Endothelial cell of umbilical vein (primary cell): ENCODE measurements around the gene GPR78. TPM values are rescaled to one million over a fixed set of nuclear protein-coding genes. Genes with fewer than 3 reads are reported as not detected.

Source experiments
- BruUV-seq: library from RNA; stranded (reverse); fragments of 400-500 nt; replicated peaks from 2 replicates; lab custom pipeline; 2021; lab: Mats Ljungman, UMichigan
- CTCF ChIA-PET: fragments of 300-600, 350-600 bp; sonication (Branson Sonifier 250); formaldehyde crosslinking; loops from one replicate; lab custom pipeline; 2021; ENCODE audit warnings: antibody characterized with exemption, inconsistent platforms; lab: Charles Lee
- POLR2A ChIA-PET: fragments of 300-600, 350-600 bp; sonication (Branson Sonifier 250); formaldehyde crosslinking; loops from one replicate; lab custom pipeline; 2021; ENCODE audit warnings: antibody characterized with exemption, inconsistent platforms; lab: Charles Lee
- DNase-seq: peaks from one replicate; pipeline ENCODE4 v3.0.0-alpha.2; 2011; ENCODE audit warnings: low read depth, low spot score
- FAIRE-seq: peaks from 2 replicates; lab custom pipeline; 2011; peaks lifted over from hg19 to GRCh38; lab: Jason Lieb, UNC
- H2AFZ ChIP-seq: 2 replicates; pipeline ENCODE4 v1.6.0; 2012; ENCODE audit warnings: low read depth, low read length, control low read depth, inconsistent platforms
- H3K27ac ChIP-seq: 2 replicates; pipeline ENCODE4 v1.5.1; 2011; ENCODE audit warnings: low read depth, mild to moderate bottlenecking, control low read depth, low read length, moderate library complexity; ENCODE audit not compliant: insufficient read depth
- H3K27me3 ChIP-seq, 2 experiments: 2 replicates each; pipeline versions ENCODE4 v1.6.0 to v1.6.1; 2011; ENCODE audit warnings: low read length in 2 of 2, mixed read lengths in 1 of 2; ENCODE audit not compliant: control insufficient read depth in 2 of 2, insufficient read depth in 2 of 2
- H3K36me3 ChIP-seq, 2 experiments: 2 replicates in 1 of 2; 3 replicates in 1 of 2; pipeline ENCODE4 v1.5.1; 2011; ENCODE audit warnings: low read length in 2 of 2, mild to moderate bottlenecking in 1 of 2, moderate library complexity in 1 of 2; ENCODE audit not compliant: control insufficient read depth in 2 of 2, insufficient read depth in 2 of 2; ENCODE audit errors: extremely low read depth in 1 of 2
- H3K4me1 ChIP-seq: 3 replicates; pipeline ENCODE4 v1.5.1; 2011; ENCODE audit warnings: mild to moderate bottlenecking, low read length; ENCODE audit not compliant: control insufficient read depth, insufficient read depth; ENCODE audit errors: extremely low read depth
- H3K4me2 ChIP-seq: 2 replicates; pipeline ENCODE4 v1.6.1; 2011; ENCODE audit warnings: low read length, control low read depth, mixed read lengths; ENCODE audit not compliant: insufficient read depth
- H3K4me3 ChIP-seq, 3 experiments: fragments of 200-600 bp in 1 of 3; sonication (generic), shearing (Covaris generic) in 1 of 3; replicated peaks in 1 of 3; 2 replicates each; pipeline ENCODE4 v1.5.1; 2011 to 2016; ENCODE audit warnings: control low read depth in 3 of 3, low read length in 3 of 3, mild to moderate bottlenecking in 2 of 3, inconsistent platforms in 1 of 3, low read depth in 1 of 3, moderate library complexity in 1 of 3; ENCODE audit not compliant: insufficient read depth in 1 of 3
- H3K79me2 ChIP-seq: 2 replicates; pipeline ENCODE4 v1.6.0; 2012; ENCODE audit warnings: low read length, inconsistent platforms; ENCODE audit not compliant: control insufficient read depth, insufficient read depth
- H3K9ac ChIP-seq: replicated peaks from 2 replicates; pipeline ENCODE3; 2011; ENCODE audit warnings: low read length, control low read depth; ENCODE audit not compliant: insufficient read depth; ENCODE audit errors: extremely low read depth
- H3K9me1 ChIP-seq: replicated peaks from 3 replicates; pipeline ENCODE4 v1.6.0; 2011; ENCODE audit warnings: mild to moderate bottlenecking, low read length; ENCODE audit not compliant: control insufficient read depth, insufficient read depth; ENCODE audit errors: extremely low read depth
- H3K9me3 ChIP-seq: replicated peaks from 2 replicates; pipeline ENCODE4 v1.5.1; 2012; ENCODE audit warnings: low read length, inconsistent platforms; ENCODE audit not compliant: control insufficient read depth, insufficient read depth
- H4K20me1 ChIP-seq: replicated peaks from 2 replicates; pipeline ENCODE3; 2011; ENCODE audit warnings: mild to moderate bottlenecking, low read length; ENCODE audit not compliant: control insufficient read depth, insufficient read depth; ENCODE audit errors: extremely low read depth
- EZH2 ChIP-seq: IDR thresholded peaks from 2 replicates; pipeline ENCODE4 v1.6.1; 2012; ENCODE audit warnings: borderline replicate concordance, low read depth, mild to moderate bottlenecking, moderate library complexity, low read length, inconsistent platforms; ENCODE audit not compliant: severe bottlenecking
- FOS ChIP-seq: IDR thresholded peaks from 2 replicates; pipeline ENCODE4 v1.6.1; 2011; ENCODE audit warnings: mild to moderate bottlenecking, low read length, moderate library complexity, borderline replicate concordance; ENCODE audit not compliant: insufficient read depth
- GATA2 ChIP-seq: IDR thresholded peaks from 2 replicates; pipeline ENCODE4 v1.7.0; 2011; ENCODE audit warnings: low read depth, mild to moderate bottlenecking, moderate library complexity, mixed read lengths, low read length; ENCODE audit not compliant: insufficient read length, insufficient read depth
- JUN ChIP-seq: IDR thresholded peaks from 2 replicates; pipeline ENCODE4 v1.6.1; 2011; ENCODE audit warnings: borderline replicate concordance, low read depth; ENCODE audit not compliant: insufficient read length, insufficient read depth
- MYC ChIP-seq: IDR thresholded peaks from one replicate; pipeline ENCODE4 v1.6.1; 2011; ENCODE audit warnings: mild to moderate bottlenecking, low read depth, low read length
- POLR2A ChIP-seq: IDR thresholded peaks from 2 replicates; pipeline ENCODE4 v1.6.1; 2012; ENCODE audit warnings: low read depth, mild to moderate bottlenecking, control low read depth, low read length
- POLR2AphosphoS5 ChIP-seq: IDR thresholded peaks from 2 replicates; pipeline ENCODE4 v1.6.1; 2012; ENCODE audit warnings: low read depth, mild to moderate bottlenecking, control low read depth, low read length, moderate library complexity; ENCODE audit not compliant: insufficient read depth
- dilution Hi-C: fragments of 300-500 bp; cut with MboI; formaldehyde crosslinking; loops from one replicate; pipeline ENCODE4 v1.15.0; 2019; ENCODE audit warnings: low sequenced_read_pairs; ENCODE audit not compliant: extremely low pct_ligation_motif_present
- intact Hi-C: fragments of 100-400 bp; cut with micrococcal nuclease; formaldehyde crosslinking; loops from one replicate; pipeline ENCODE4 v1.10.0; 2022
- polyA plus RNA-seq, 4 experiments: library from polyadenylated mRNA; depleted of rRNA in 3 of 4; stranded (reverse) in 3 of 4; unstranded in 1 of 4; fragments of >200 nt; gene quantifications; 2 replicates each; pipeline versions ENCODE4 v1.2.1 to v1.2.3, GENCODE V29; 2011 to 2012; ENCODE audit warnings: missing spikeins in 1 of 4
- total RNA-seq: library from RNA; stranded (reverse); gene quantifications from 2 replicates; pipeline ENCODE4 v1.2.3, GENCODE V29; 2021
- TF ChIP-seq, protein P1 (sequence below), 2 donors: IDR thresholded peaks; 1 replicate in 1 of 2; 2 replicates in 1 of 2; pipeline ENCODE4 v1.5.1; 2011; ENCODE audit warnings: low read length in 2 of 2, mild to moderate bottlenecking in 2 of 2, moderate library complexity in 2 of 2, control low read depth in 1 of 2, inconsistent platforms in 1 of 2, low read depth in 1 of 2; ENCODE audit not compliant: insufficient read depth in 1 of 2; ENCODE audit errors: extremely low read depth in 1 of 2
- TF ChIP-seq, protein P2 (sequence below): IDR thresholded peaks from 2 replicates; pipeline ENCODE4 v1.6.1; 2011; ENCODE audit not compliant: insufficient read depth, insufficient read length

The GPR78 gene
- total and polyA plus RNA-seq, 2 donors (not counting 3 experiments of a cell fraction or from before 2014, with no cell fraction given), result not detected

DNA sequence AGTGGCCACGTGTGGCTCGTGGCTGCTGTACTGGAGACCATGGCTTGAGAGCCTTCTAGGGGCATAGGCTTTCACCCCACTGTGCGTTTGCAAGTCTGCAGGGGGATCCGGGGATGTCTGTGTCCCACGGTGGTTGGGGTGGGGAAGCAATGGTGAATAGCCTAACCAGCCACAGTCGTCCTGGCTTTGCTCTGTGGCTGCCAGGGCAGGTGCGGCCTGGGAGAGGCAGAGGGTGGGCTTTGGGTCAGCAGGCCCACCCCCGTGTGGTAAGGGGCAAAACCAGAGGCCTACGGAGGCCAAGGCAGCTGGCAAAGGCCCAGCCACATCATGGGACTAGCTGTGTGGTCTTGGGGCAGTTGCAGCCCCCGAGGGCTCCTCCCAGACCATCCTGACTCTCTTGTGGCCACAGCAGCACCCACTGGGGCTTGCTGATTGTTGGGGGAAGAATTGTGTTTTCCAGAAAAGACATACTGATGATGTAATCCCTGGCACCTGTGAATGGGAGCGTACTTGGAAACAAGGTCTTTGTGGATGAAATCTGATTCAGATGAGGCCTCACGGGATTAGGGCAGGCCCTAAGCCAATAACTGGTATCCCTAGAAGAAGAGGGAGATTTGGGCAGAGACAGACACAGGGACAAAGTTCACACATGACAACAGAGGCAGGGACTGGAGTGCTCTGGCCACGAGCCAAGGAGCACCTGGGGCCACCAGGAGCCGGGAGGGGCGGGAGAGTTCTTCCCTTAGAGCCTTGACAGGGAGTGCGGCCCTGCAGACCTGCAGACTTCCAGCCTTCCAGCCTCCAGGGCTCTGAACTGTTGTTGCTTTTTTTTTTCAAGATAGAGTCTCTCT is 15.3 kb downstream of the GPR78 start:
- Histone ChIP-seq H3K4me2 (no peak overlapping the region), H3K9me1 (no peaks in the 10 kb centered on the region), H3K27me3 (peaks cover 22 to 25% of the 10 kb centered on the region in 2 experiments), H3K4me1 (no peaks in the 10 kb centered on the region), H4K20me1 (no peaks in the 10 kb centered on the region), H3K9me3 (no peaks in the 10 kb centered on the region), H3K36me3 (no peaks in the 10 kb centered on the region), H3K79me2 (no peaks in the 10 kb centered on the region), H2AFZ (no peak overlapping the region), H3K9ac (no peak overlapping the region), H3K4me3 (no peak overlapping the region), H3K27ac (no peak overlapping the region)
- ChIA-PET POLR2A (no interaction called here), CTCF (interaction anchor here (0.8 to 2.5 kb wide), 2 partner anchors 125 to 127 kb away, joined by 4 to 26 read pairs; no protein-coding TSS in a partner anchor)
- no peak for DNase-seq
- dilution Hi-C loops, result no loop called here
- TF ChIP-seq POLR2AphosphoS5 (no peak), MYC (no peak), POLR2A (no peak), EZH2 (no peak), JUN (no peak), FOS (no peak), GATA2 (no peak)
- TF ChIP-seq, protein P1, sequence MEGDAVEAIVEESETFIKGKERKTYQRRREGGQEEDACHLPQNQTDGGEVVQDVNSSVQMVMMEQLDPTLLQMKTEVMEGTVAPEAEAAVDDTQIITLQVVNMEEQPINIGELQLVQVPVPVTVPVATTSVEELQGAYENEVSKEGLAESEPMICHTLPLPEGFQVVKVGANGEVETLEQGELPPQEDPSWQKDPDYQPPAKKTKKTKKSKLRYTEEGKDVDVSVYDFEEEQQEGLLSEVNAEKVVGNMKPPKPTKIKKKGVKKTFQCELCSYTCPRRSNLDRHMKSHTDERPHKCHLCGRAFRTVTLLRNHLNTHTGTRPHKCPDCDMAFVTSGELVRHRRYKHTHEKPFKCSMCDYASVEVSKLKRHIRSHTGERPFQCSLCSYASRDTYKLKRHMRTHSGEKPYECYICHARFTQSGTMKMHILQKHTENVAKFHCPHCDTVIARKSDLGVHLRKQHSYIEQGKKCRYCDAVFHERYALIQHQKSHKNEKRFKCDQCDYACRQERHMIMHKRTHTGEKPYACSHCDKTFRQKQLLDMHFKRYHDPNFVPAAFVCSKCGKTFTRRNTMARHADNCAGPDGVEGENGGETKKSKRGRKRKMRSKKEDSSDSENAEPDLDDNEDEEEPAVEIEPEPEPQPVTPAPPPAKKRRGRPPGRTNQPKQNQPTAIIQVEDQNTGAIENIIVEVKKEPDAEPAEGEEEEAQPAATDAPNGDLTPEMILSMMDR (IDR thresholded peaks at IDR 0.05; ENCODE audit: extremely low read depth in 1 of 2, insufficient read depth in 1 of 2, low read depth in 1 of 2, low read length in 2 of 2), result no peak
- TF ChIP-seq, protein P2, sequence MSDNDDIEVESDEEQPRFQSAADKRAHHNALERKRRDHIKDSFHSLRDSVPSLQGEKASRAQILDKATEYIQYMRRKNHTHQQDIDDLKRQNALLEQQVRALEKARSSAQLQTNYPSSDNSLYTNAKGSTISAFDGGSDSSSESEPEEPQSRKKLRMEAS, result no peak
- FAIRE-seq, result no peak
- intact Hi-C loops, result loop anchor here (10.0 kb wide), 1 partner anchor 331 kb away; the partner anchor contains the start of gene HTRA3
- no TSS peak for BruUV-seq
